Measurements from ENCODE around the gene TCF7L1.

TCF7L1 gene

DNA sequence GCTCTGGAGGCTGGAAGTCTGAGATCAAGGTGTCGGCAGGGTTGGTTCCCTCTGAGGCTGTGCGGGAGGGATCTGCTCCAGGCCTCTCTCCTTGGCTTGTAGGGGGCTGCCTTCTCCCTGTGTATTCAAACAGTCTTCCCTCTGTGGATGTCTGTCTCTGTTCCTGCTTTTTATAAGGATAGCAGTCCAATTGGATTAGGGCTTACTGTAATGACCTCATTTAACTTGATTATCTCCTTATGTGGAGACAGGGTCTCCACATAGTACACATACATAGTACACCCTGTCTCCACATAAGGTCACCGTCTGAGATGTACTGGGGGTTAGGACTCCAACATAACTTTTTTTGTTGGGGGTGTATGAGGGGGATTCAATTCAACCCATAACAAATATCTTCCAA is 30.5 kb downstream of the TCF7L1 start:
- no peak for DNase-seq (ENCODE audit: low read depth)

DNA sequence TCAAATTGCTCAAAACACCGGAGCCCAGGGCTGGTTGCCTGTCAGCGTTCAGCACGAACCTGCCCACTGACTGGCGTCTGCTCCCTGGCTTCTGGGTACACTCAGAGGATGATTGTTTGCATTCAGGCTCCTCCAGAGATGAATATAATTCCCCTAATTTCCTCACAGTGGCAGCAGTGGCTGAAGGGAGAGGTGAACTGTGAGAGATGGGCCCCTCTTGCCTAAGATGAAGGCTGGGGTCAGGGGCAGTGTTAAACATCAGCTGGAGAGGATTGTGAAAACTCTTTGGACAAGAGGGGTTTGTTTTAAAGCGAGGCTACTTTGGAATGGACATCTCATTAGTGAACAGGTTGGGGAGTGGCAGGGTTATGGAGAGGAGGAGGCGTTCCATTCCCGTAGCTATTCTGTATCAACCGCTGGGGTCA is 31.0 kb downstream of the TCF7L1 start:
- no peak for DNase-seq (ENCODE audit: low read depth)

DNA sequence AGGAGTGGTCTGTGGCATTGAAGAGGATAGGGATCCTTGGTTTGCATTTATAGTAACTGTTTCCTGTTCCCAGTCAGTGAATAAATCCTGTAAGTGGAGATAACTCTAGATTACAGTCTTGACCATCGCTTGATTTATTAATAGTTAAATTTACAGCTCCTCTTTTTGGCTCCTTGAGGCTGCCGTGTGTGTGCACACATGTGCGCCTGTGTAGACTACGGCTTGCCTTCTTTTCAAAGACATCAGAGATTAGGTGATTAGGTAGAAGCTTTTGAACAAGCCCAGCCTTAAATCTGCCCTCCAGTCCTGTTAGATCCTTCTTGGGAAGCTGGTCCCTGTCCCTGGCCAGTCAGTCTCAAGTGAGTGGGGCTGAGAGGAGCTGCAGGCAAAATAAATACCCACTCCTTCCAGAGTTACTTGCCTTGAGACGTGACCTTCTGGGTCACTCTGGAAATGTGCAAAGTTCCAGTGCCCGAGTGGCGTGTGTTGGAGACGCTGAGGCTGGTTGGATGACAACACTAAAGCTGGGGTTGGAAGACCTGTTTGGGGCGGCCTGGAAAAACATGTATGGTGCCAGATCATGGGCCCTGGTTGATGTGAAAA is 32.0 kb downstream of the TCF7L1 start:
- no peak for DNase-seq (ENCODE audit: low read depth)

DNA sequence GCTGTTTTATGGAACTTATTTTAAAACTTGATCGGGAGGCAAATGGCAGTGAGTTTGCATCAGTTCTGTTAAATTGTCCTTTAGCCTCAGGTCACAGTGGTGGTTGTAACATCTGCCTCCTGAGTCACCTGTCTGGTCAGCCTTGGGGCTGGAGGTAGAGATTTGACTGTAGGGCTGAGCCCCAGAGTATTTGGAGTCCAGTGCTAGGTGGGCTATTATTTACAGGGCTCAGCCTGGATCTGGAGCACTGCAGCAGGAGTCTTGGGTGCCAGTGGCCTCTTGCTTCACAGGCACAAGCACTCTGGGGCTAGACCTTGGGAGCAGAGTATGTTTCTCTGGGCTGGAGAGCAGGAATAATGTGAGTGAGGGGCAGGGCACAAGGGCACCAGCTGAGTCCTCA is 32.8 kb downstream of the TCF7L1 start:
- no peak for DNase-seq (ENCODE audit: low read depth)

DNA sequence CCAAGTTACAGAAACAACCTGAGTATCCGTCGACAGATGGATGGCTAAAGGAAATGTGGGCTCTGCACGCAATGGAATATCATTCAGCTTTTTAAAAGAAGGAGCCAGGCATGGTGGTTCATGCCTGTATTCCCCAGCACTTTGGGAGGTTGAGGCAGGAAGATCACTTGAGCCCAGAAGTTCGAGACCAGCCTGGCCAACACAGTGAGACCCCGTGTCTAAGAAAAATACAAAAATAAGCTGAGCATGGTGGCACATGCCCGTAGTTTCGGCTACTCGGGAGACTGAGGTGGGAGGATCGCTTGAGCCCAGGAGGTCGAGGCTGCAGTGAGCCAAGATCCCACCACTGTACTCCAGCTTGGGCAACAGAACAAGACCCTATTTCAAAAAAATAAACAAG is 34.3 kb downstream of the TCF7L1 start:
- DNase-seq (ENCODE audit: low read depth), result no peak

DNA sequence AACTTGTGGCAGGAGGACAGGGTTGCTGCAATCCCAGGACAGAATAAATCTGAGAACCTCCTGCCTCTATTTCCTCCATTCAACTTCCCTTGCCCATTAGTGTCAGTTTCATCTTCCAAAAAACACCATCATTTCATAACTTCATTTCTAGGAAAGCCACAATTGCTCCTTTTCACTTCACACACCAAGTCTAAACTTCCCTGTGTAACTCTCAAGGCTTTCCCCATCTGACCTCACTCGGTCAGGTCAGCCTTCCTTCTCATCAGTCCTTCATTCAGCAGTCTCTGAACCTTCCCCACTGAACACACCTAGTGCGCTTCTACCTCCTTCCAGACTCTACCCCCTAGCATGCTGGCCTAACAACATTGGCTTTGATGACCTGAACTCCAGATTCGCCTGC is 35.8 kb downstream of the TCF7L1 start:
- no peak for DNase-seq (ENCODE audit: low read depth)

DNA sequence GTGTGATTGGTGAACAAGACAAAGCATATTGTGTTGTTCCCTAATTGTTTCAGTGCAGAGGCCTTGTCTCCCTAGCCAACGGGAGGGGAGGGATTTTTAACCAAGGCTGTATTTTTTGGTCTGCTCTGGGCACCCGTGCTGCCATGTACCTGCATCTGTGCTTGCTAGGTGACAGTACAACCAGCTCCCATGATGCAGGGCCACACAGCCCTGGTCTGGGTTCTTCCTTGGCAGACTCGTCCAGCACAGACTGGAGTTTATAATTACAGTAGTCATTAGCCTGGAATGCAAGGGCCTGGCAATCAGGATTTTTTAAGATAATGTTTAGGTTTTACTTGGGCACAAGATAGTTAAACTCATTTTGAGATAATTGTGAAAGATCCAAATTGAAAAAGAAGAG is 36.4 kb downstream of the TCF7L1 start:
- DNase-seq (ENCODE audit: low read depth), result no peak

DNA sequence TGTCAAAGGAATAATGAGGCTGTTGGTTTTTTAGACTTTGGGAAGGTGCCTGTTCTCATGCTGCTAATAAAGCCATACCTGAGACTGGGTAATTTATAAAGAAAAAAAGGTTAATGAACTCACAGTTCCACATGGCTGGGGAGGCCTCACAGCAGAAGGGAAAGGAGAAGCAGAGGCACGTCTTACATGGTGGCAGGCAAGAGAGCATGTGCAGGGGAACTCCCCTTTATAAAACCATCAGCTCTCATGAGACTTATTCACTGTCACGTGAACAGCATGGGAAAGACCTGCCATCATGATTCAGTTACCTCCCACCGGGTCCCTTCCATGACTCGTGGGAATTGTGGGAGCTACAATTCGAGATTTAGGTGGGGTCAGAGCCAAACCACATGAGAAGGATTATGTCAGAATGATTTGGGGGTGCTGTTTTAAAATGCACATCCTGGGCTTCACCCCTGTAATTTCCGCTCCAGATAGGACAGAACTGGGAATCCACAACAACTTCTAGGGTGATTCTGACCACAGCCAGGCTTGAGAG is 37.8 kb downstream of the TCF7L1 start:
- DNase-seq (ENCODE audit: low read depth), result no peak

DNA sequence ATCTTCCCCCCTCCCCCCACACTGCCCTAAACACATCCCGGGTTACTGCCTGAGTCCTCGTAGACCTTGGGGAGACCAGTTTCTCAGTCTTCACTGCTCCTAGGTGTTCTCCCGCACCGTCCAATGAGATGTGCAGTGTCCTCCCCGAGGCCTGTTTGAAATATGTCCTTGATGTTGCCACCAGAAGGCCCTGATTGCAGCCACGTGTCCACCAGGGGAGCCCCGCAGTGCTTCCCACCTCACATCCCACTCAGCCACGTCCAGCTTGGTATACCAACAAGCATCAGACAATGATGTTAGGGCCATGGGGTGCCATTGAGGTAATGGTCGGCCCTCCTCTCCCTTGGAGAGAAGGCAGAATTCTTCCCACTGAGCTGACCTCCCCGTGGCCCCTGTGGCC is 38.7 kb downstream of the TCF7L1 start:
- no peak for DNase-seq (ENCODE audit: low read depth)

DNA sequence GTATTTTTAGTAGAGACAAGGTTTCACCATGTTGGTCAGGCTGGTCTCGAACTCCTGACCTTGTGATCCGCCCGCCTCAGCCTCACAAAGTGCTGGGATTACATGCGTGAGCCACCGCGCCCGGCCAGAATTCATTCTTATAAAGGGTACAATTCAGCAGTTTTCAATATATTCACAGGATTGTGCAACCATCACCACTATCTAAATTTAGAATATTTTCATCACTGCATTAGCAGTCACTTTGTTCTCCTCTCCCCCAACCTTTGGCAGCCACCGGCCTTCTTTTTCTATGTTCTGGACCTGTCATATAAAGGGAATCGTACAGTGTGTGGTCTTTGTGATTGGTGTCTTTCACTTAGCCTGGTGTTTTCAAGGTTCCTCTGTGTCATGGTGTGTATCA is 40.7 kb downstream of the TCF7L1 start:
- DNase-seq (ENCODE audit: low read depth), result no peak

DNA sequence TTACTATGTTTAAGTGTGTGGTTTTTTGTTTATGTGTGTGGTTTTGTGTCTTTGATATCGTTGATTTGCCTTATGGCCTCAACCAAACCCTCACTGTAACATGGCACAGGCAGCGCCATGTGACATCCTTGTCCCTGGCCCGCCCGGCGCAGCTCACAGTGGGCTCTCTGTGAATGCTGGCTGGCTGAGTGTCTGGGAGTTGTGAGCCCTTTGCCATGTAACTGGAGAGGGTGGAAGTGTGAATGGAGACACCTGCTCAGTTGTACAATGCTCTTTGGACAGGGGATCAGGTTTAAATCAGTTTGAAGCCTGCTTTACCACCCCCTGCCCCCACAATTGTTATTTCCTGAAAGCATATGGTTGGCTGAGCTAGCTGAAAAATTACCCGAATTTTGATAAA is 41.8 kb downstream of the TCF7L1 start:
- no peak for DNase-seq (ENCODE audit: low read depth)

DNA sequence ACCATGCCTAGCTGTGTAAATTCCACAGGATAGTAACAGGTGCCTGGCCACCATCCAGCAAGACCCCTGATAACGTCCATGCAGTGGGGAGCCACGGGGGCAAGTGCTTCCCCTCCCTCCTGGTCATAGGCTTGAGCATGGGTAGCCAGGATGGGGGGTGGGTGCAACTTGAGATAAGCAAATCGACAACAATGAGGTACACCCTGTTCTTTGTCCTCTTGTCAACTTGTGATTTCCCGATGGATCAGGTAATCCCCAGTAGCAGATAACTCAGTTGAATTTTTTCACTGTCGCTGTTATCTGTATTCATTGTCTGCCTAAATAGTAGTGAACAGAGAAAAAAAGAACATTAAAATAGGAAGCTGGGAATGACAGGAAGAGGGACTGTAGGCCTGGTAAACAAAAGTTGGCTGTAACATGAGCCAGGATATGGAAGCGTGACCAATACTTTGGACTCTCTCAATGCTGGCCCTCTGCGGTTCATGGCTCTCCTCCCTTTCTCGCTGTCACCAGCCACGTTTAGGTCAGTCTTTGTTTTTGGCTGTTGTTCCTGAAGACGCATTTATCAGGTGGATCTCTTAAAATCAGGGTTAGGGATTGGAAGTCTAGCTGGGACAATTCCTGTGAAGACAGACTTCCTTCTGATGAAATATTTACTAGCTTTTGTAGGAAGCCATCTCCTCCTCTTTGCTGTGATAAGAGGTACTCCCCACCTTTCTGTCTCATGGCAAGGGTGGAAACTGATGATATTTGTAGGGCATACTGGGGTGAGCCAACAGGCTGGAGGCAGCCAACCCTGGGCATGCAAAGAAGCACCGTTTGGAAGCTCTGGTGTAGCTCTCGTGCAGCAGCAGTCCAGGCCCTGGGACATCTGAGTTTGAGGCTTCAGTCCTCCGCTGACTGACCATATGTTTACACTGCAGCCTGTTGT is 42.4 kb downstream of the TCF7L1 start:
- no peak for DNase-seq (ENCODE audit: low read depth)

DNA sequence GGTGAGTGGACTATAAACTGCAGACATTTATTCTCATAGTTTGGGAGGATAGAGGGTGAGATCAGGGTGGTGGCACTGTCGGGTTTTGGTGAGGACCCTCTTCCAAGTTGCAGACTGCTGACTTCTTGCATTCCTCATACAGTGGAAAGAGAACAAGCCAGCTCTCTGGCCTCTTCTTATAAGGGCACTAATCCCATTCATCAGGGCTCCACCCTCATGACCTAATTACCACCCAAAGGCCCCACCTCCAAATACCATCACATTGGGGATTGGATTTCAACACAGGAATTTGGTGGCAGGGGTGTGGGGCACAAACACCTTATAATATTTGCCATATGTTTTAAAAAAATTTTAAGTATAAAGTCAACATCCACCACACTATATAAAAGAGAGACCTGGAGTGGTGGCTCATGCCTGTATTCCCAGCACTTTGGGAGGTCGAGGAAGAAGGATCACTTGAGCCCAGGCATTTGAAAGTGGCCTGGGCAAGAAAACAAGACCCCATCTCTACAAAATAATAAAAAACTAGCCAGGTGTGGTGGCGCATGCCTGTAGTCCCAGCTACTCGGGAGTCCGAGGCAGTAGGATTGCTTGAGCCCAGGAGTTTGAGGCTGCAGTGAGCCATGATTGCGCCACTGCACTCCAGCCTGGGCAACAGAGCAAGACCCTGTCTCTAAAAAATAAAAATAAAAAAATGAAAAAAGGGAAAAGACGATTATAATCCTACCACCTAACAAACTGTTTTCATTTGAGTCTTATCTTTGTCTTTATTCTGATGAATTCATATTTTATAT is 44.0 kb downstream of the TCF7L1 start:
- DNase-seq (ENCODE audit: low read depth), result no peak

DNA sequence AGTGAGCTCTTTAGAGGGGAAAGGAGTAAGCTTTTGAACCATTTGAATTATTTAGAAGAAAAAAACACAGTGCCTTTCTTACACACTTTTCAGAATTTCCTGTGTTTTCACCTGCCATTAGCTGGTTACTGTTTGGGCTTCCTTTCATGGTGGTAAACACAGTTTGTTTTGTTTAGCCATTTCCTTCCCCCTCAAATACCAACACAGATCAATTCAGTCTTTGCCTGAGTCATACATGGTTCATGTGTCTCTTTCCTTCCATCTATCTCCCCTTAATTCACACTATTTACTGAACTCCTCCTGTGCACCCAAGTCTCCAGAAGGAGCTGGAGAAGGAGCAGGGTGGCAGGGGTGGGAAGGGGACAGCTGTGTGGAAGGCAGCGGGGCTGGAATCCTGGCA is 45.0 kb downstream of the TCF7L1 start:
- no peak for DNase-seq (ENCODE audit: low read depth)

DNA sequence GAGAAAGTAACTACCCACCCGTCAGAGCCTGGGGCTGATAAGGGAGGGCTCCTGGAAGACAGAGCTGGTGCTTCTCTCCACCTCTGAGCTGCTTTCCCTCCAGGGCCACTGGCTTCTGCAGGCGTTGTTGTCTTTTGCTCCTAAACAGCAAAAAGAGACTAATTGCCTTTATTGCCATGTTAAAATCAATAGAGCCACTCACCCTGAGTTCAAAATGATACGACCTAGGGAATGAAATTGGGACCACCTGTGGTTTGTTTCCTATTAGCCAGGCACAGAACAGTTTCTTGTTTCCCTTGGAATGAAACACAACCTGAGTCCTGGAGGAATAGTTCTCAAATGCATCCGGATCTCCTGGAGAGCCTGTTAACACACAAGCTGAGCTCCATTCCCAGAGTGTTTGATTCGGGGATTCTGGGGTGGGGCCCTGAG is 45.8 kb downstream of the TCF7L1 start:
- DNase-seq (ENCODE audit: low read depth), result no peak

DNA sequence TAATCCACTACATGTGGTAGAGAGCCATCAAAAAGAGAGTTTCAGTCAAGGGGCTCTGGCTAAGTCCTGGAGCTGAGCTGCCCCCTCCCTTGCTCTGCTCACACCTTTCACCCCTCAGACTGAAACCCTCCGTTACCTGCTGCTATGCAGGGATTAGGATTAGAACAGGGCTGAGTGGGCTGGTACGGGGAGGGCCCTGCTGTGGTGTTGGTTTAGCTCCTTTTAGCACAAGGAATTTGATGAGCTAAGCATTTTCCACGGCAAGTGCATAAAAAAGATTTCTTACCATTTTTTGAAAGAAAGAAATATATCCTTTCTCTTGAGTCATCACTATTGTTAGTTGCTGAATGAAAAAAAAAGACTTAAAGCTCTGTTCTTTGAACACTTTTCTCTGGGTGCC is 46.3 kb downstream of the TCF7L1 start:
- DNase-seq (ENCODE audit: low read depth), result no peak

DNA sequence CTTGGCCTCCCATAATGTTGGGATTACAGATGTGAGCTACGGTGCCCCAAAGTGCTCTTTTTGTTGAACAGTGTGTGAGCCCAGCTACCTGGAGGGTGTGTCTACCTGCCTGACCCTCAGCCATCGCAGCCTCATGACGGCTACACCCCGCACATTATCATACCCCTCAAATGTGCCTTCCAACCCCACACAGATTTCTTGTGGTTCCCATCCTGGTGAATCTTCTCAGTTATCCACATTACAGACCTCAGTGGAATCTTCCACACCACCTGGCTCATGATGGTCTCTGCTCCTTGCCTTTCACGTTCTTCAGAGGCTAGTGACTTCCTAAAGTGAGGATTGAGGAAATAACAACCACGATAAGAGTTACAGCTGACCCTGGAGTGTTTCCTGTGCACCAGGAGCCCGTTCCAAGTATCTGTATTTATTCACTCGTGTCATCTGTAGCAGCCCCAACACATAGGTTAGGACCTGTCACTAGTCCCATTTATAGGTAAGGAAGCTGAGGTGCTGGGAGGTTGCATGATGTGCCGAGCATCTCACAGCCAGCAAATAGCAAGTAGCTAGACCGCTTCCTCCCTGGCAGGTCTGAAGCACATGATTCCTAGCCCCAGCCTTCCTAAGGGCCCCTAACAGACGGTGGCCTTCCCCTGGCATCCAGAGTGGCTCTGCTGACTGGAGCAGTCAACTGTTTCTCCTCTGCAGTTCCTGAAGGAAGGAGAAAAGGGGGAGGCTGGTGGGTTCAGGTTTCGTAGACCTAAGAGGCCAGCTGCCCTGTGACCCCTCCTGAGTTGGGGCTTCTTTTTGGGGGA is 47.3 kb downstream of the TCF7L1 start:
- DNase-seq (ENCODE audit: low read depth), result no peak

DNA sequence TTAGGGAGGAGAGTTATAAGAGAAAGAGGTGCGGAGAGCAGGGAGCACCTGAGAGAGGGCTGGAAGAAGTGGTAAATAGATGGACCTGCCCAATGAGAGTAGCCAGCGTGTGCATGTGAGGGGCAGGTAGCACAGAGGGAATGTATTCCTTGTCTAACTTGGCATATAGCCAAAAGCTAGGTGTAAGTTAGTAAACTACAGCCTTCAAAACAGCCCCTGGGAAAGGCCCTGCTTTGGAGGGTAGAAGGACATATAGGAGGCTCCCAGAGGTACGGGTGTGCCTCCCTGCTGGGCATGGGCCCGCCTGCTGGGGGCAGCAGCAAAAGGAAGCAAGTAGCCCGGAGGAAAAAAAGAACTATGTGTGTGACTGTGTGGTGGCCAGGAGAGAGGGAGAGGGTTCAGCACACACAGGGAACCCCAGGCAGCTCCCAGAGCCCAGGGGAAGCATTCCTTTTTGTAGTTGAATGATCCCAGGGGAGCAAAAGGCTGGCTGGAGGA is 48.0 kb downstream of the TCF7L1 start:
- no peak for DNase-seq (ENCODE audit: low read depth)

DNA sequence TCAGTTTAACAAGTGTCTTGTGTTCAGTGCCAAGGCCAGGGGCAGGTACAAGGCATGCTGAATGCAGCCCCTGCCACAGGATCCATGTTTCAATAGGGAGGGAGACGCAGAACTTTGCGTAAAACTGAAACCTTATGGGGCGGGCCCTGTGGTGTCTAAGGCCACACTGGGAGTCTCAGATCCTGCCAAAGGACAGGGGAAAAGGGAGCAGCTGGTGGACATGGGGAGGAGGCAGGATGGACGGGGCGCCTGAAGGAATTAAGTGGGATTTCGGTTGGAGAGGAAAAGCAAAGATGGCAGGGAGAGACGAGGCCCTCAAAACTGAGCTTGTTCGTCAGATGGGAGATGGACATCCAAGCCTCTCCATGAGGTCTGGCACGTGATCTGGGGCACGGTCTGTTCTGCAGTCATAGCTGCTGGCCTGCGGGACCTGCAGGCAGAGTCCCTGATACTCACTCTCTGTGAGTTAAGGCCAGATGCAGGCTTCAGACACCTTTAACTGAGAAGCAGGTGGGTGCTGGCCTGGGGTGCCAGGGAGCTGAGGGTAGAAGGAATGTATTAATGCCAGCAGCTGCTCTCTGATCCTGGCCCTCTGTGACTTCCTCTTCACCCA is 48.8 kb downstream of the TCF7L1 start:
- no peak for DNase-seq (ENCODE audit: low read depth)

DNA sequence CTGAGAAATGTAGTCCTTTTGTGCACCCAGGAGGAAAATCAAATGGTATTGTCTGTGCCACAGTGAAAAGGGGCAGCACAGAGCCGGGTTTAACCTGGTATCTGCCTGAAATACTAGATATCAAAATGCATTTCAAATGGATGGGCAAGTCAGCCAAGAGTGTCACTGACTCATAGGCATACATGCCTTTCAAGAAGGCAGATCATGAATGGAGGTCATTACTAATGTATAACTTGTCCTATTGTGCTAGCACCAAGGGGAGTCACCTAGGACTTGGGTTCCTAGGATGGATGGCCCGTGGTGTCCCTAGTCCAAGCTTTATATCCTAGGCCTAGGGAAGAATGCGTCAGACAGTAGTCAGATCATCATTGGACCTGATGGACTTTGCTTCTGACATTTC is 49.9 kb downstream of the TCF7L1 start:
- DNase-seq (ENCODE audit: low read depth), result no peak

DNA sequence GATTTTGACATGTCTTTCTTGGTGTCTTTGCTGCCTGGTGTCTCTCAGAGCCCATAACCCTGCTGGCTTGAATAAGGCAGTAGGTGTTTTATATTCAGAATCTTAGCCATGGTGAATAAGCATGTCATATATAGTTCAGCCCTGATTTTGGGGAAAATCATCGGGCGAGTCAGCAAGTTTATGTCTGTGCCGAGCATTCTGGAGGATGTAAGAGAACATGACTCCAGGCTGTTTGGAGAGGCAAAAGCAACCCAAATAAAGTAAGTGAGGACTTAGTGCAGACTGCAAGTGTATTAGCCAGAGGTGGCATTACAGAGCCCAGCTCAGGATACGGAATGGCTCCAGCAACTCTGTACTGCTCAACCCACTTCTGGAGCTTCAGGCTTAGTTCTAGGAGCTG is 50.3 kb downstream of the TCF7L1 start:
- DNase-seq (ENCODE audit: low read depth), result no peak
